G401 (cell line): ENCODE data around the gene TMCO6. TPM values are rescaled to one million over a fixed set of nuclear protein-coding genes. Genes with fewer than 3 reads are reported as not detected.
A peak's percentile ranks its signal among the peaks of the same experiment; 100 is the strongest.
"Not testable (repeated sequence)": the region's sequence is repeated elsewhere in the genome, so short reads cannot be mapped to it uniquely, and the experiment has no call there.

Experiments
- DNase-seq: peaks from one replicate; pipeline ENCODE4 v3.0.0-alpha.2; 2015; ENCODE audit warnings: low spot score
- in situ Hi-C: cut with HindIII; loops from 2 replicates; pipeline ENCODE4 v1.10.0; 2016; ENCODE audit warnings: low sequenced_read_pairs, mixed read lengths
- total RNA-seq: library from RNA; depleted of rRNA; stranded (reverse); fragments of >200 nt; shearing (Covaris generic); gene quantifications from 2 replicates; pipeline ENCODE4 v1.2.3, GENCODE V29; 2014; rRNA removed

Gene TMCO6
- total RNA-seq, 1 experiment from 2014 or later: 11.0 TPM

DNA sequence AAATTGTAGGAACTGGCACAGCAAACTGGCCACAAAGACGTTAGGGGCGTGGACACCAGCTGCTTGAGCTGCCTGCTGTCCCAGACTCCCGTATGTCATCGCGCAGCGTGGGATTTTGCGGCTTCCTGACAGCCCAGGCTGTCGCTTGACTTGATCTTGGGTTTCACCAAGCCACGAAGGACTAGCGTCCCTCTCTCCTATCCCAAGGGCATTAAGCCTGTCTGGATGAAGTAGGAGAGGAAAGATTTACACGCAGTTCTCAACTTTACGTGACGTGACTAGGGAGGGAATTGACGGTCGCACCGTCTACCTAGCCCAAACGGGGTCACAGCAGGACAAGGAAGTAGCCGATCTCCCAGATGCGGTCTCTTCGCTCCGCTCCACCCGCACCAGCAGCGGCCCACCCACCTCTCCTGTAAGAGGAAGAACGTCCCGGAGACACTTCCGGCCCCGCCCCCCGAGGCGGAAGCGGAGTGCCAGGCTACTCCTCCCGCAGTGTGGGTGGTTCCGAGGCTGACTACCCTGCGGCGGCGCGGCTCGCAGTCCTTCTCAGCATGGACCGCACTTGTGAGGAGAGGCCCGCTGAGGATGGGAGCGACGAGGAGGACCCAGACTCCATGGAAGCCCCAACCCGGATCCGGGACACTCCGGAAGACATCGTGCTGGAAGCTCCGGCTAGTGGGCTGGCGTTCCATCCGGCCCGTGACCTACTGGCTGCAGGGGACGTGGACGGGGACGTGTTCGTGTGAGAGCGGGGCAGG is 25.3 kb downstream of the TMCO6 start, which contains the start of gene WDR55:
WDR55 (plus strand) TSS at position 546 of the 761 bp plus-strand sequence; CDS start at position 555, 9 bp downstream.
- in situ Hi-C loops: no loop called here
- peak; percentile 95 for DNase-seq

GRCh38 chr5:140671035-140671434 is 31.8 kb downstream of the TMCO6 start:
- DNase-seq, in situ Hi-C loops: not testable (repeated sequence)

DNA sequence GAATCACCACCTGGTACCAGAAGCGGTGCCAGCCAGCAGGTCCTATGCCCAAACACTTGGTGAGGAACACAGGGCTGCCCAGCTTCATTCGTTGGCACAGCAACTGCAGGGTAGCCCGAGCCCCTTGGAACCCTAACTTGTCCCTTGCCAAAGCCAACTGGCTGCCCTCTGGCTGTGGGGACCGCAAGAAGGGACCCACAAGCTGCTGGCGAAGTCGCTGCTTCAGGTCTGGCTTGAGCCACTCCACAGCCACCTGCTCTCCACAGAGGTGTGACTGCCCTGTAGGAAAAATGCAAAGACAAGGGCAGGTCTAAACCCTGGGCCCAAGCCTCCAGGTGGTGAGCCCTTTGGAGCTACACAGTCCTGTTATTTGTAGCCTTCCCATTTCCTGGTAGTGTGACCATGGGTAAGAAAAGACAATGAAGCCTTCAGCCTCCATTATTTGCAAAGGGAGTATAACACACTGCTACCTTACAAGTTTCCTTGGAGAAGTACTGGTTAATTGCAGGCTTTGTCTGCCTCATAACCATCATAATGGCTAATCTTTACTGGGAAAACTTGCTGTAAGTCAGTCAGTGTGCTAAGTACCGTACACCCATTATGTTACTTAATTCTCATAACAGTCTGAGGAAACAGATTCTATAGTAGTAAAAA is 32.3 kb downstream of the TMCO6 start:
- DNase-seq: no peak
- in situ Hi-C loops: no loop called here

GRCh38 chr5:140672455-140673186 is 33.4 kb downstream of the TMCO6 start:
- peak; percentile 8 for DNase-seq

GRCh38 chr5:140673187-140673976 is 34.1 kb downstream of the TMCO6 start, which contains the start of gene DND1:
TSS of gene DND1 (minus strand) at chr5:140673576. CDS start at chr5:140673542, 34 bp downstream.
- no peak for DNase-seq
- in situ Hi-C loops: no loop called here

More at GRCh38 chr5:140672455-140673186, 33.4 kb downstream of the TMCO6 start:
- in situ Hi-C loops: no loop called here

- in situ Hi-C loops: no loop called here
- no peak for DNase-seq
Measured at GRCh38 chr5:140674211-140674610, 35.0 kb downstream of the TMCO6 start.

- DNase-seq: no peak
- in situ Hi-C loops: no loop called here
Measured at GRCh38 chr5:140674629-140675028, 35.4 kb downstream of the TMCO6 start.

- in situ Hi-C loops: no loop called here
- DNase-seq: no peak
Measured at GRCh38 chr5:140677947-140678346, 38.7 kb downstream of the TMCO6 start.

GRCh38 chr5:140678993-140679392 is 39.7 kb downstream of the TMCO6 start:
- in situ Hi-C loops: no loop called here
- DNase-seq: no peak

GRCh38 chr5:140690376-140690932 is 51.2 kb downstream of the TMCO6 start:
- no peak for DNase-seq
- in situ Hi-C loops: no loop called here

DNA sequence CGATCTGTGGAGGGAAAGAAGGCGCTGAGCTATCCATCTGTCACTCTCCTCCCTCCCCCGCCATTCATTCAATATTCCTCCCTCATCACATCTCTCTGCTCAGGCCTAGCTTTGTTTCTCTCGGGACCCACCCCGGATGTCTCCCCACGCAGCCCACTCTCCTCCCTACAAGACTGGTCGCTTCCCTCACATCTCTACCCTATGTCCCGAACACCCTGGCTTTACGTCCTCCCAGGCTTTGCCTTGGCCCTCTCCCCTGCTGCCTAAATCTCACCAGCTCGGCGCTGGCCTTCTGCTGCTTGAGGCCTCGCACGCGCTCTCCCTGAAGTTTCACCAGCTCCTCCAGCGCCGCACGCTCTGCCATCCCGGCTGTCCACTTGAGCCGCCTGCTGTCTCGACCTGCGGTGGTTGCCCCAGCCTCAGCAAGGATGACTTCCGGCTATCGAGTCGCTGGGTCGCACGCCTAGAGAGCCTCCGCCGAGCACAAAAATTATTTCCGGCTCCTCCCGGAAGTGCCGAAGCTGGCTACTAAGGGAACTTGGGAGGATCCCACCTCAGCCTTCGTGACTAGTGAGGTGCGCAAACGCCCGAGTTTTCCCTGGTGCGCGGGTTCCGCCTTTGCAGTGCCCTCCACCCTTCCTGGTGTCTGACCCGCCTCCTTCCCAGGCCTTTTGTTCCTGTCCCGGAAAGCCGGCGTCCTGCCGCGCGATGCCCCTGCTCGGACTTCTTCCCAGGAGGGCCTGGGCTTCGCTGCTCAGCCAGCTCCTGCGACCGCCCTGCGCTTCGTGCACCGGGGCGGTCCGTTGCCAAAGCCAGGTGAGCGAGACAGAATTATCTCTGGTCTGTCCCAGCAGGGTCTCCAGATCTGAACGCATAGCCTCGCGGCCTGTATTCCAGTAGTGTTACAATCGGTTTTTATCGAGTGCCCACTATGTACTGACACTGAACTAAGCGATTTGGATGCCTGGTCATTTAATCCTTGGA is 52.0 kb downstream of the TMCO6 start, which contains the start of the genes HARS1 and HARS2:
HARS1 (minus strand) TSS at position 430 of the 984 bp plus-strand sequence; CDS start at position 364, 66 bp downstream.
HARS2 (plus strand) TSS at position 515 of the 984 bp plus-strand sequence; CDS start at position 709, 194 bp downstream.
- peak; percentile 96 for DNase-seq
- in situ Hi-C loops: no loop called here

DNA sequence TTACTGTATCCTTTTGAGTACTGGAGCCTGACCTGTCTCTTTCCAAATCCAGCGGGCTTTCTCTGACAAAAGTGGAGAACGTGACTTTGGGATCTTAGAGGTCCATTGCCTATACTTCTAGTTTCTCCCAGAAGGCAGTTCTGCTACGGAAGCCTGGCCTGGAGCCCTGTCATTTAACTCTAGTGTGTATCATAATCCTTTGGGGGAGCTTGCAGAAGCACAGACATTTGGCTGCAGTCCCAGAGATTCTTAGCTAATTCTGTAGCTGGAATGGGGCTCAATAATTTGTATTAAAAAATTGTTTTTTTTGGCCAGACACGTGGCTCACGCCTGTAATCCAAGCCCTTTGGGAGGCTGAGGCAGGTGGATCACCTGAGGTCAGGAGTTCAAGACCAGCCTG is 55.0 kb downstream of the TMCO6 start:
- in situ Hi-C loops: no loop called here
- no peak for DNase-seq

Other genes with a start within 250 kb of the TMCO6 start
- gene ANKHD1, start 237.6 kb upstream of the TMCO6 start, total RNA-seq: 47.9 and 69.4 TPM in 2 replicates
- 1.3 TPM in 1 of 2 replicates, not detected in the other for gene EIF4EBP3, start 91.8 kb upstream of the TMCO6 start, total RNA-seq
- gene SRA1, start 82.0 kb upstream of the TMCO6 start, total RNA-seq: 50.9 and 53.8 TPM in 2 replicates
- 11.6 and 27.4 TPM in 2 replicates for gene APBB3, start 74.9 kb upstream of the TMCO6 start, total RNA-seq
- gene SLC35A4, start 74.6 kb upstream of the TMCO6 start, total RNA-seq: 24.4 and 44.6 TPM in 2 replicates
- not detected in 2 replicates for gene CD14, start 6.3 kb upstream of the TMCO6 start, total RNA-seq
- 75.7 and 84.8 TPM in 2 replicates for gene NDUFA2, start 8.2 kb downstream of the TMCO6 start, total RNA-seq
- 20.7 and 34.3 TPM in 2 replicates for gene IK, start 8.4 kb downstream of the TMCO6 start, total RNA-seq
- 19.3 and 27.2 TPM in 2 replicates for gene WDR55, start 25.5 kb downstream of the TMCO6 start, total RNA-seq
- gene DND1, start 34.1 kb downstream of the TMCO6 start, total RNA-seq: not detected in 2 replicates
- gene HARS1, start 51.9 kb downstream of the TMCO6 start, total RNA-seq: 76.3 and 80.6 TPM in 2 replicates
- 20.9 and 30.0 TPM in 2 replicates for gene HARS2, start 52.0 kb downstream of the TMCO6 start, total RNA-seq
- gene ZMAT2, start 61.0 kb downstream of the TMCO6 start, total RNA-seq: 34.1 and 43.1 TPM in 2 replicates
- 0.03 TPM in 1 of 2 replicates, not detected in the other for gene PCDHA1, start 146.7 kb downstream of the TMCO6 start, total RNA-seq
- not detected in 2 replicates for gene PCDHA2, start 155.4 kb downstream of the TMCO6 start, total RNA-seq
- not detected in 2 replicates for gene PCDHA3, start 161.6 kb downstream of the TMCO6 start, total RNA-seq
- gene PCDHA4, start 167.6 kb downstream of the TMCO6 start, total RNA-seq: 4.2 and 5.4 TPM in 2 replicates
- under 0.01 and 0.31 TPM in 2 replicates for gene PCDHA5, start 182.2 kb downstream of the TMCO6 start, total RNA-seq
- gene PCDHA6, start 188.5 kb downstream of the TMCO6 start, total RNA-seq: not detected in 2 replicates
- gene PCDHA7, start 194.8 kb downstream of the TMCO6 start, total RNA-seq: 0.43 TPM in 1 of 2 replicates, not detected in the other
- 0.03 TPM in 1 of 2 replicates, not detected in the other for gene PCDHA8, start 201.7 kb downstream of the TMCO6 start, total RNA-seq
- not detected in 2 replicates for gene PCDHA9, start 208.9 kb downstream of the TMCO6 start, total RNA-seq
- gene PCDHA10, start 216.4 kb downstream of the TMCO6 start, total RNA-seq: under 0.01 and 0.06 TPM in 2 replicates
- gene PCDHA11, start 229.5 kb downstream of the TMCO6 start, total RNA-seq: 6.6 and 7.1 TPM in 2 replicates
- gene PCDHA12, start 235.9 kb downstream of the TMCO6 start, total RNA-seq: 3.0 and 8.2 TPM in 2 replicates
- gene PCDHA13, start 242.7 kb downstream of the TMCO6 start, total RNA-seq: 0.54 and 0.86 TPM in 2 replicates